Activated T-cell treated with anti-CD3 and anti-CD28 coated beads for 4 hours (primary cell): Measurements from ENCODE around the gene SKIDA1.

Source experiments
- DNase-seq: peaks from one replicate; pipeline ENCODE4 v3.0.0-alpha.2; 2020

SKIDA1 gene

DNA sequence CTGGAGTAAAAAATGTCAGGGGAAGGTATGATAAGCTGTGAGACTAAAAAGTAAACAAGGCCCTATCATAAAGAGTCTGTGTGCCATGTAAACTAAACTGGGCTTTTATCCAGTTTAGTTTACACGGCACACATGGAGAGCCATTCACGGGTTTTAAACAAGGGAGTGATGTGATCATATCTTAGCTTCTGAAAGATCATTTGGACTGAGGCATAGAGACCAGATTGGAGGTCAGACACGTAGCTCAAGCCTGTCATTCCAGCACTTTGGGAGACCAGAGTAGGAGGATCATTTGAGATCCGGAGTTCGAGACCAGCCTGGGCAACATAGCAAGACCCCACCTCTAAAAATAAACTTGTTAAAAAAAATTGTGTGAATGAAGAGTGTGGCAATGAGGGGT is 50.1 kb downstream of the SKIDA1 start:
- DNase-seq, result no peak

DNA sequence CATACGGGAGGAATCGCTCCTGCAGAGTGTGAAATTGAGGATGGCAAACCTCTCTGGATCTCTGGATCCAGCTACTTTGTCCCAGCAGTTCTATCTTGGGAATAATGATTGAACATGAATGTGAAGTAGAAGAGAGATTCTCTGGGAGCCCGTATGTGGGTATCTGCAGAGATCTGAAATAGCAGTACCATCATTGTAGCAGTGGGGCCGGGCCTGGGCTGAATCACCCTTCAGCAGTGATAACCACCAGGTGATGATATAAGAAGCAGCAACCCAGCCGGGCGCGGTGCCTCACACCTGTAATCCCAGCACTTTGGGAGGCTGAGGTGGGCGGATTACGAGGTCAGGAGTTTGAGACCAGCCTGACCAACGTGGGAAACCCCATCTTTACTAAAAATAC is 51.9 kb downstream of the SKIDA1 start:
- DNase-seq, result no peak

DNA sequence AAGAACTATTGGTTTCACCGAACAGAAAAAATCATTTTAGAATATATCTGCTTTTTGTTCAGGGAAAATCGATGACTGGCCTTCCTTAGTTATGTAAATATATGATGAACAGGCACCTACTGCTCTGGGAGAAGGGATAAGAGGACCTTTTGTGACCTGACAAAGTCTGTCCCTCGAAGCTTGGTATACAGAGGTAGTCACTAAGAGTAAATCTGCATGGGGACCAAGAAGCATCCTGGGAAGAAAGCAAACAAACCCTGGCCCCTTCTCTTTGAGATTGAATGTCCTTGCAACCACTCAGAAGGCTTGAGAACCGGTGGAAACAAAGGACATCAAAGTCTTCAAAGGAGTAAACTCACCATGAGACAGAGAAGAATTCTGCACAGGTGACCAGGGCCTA is 52.3 kb downstream of the SKIDA1 start:
- DNase-seq, result no peak

DNA sequence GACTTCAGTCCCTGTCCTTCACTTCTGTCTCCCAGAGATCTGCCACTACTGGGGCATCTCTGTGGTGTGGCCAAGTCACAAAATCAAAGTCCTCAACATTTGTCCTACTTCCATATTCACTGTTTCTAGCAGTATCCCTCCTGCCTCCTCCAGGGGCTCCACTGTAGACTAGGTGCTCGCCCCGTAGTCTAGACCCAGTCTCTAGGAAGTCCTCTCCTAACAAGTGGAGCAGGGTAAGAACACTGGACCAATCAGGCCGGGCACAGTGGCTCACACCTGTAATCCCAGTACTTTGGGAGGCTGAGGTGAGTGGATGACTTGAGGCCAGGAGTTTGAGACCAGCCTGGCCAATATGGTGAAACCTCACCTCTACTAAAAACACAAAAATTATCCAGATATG is 57.4 kb downstream of the SKIDA1 start:
- DNase-seq, result no peak

DNA sequence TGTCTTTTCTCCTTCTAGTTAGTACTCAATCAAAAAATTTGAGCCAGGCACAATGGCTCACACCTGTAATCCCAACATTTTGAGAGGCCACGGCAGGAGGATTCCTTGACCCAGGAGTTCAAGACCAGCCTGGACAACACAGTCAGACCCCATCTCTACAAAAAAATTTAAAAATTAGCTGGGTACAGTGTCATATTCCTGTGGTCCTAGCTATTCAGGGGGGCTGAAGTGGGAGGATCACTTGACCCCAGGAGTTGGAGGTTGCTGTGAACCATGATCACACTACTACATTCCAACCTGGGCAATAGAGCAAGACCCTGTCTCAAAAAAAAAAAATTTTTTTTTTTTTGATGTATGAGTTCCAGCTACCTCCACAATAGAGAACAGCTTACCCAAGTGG is 57.8 kb downstream of the SKIDA1 start:
- DNase-seq, result no peak

DNA sequence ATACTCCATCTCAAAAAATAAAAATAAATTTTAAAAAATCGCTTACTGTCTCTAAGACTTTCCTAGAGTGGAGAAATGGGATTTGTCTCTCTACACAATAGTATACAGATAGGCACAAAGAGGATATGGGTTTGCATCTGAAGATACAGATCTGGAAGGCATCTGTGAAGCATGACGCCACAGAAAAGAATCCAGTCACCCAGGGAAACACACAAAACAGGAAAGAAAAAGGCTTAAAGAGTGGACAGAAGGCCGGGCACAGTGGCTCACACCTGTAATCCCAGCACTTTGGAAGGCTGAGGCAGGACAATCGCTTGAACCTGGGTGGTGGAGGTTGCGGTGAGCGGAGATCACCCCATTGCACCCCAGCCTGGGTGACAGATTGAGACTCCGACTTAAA is 61.3 kb downstream of the SKIDA1 start:
- DNase-seq, result no peak
